HG02970 (cell line): ENCODE measurements around the gene LRRC8C.

Experiments used
- ATAC-seq: cut with Tn5 transposase; IDR thresholded peaks from one replicate; pipeline ENCODE4 v1.9.1; 2021; ENCODE audit warnings: mild to moderate bottlenecking, moderate library complexity, moderate number of reproducible peaks; ENCODE audit not compliant: unreplicated experiment, low FRiP score

Gene LRRC8C

GRCh38 chr1:89759036-89759435, 126.1 kb downstream of the LRRC8C start:
- no peak for ATAC-seq

DNA sequence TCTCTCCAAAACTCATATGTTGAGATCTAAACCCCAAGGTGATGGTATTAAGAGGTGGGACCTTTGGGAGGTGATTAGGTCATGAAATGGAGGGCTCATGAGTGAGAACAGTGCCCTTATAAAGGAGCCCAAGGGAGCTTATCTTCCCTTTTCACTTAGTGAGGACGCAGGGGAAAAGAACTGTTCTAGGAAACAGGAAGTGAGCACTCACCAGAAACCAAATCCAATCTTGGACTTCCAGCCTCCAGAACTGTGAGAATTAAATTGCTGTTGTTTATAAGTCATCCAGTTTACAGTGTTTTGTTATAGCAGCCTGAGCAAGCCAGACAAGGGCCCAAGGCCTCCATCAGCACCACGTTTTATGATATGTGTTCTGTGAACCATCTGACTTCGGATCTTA, 127.6 kb downstream of the LRRC8C start:
- no peak for ATAC-seq

DNA sequence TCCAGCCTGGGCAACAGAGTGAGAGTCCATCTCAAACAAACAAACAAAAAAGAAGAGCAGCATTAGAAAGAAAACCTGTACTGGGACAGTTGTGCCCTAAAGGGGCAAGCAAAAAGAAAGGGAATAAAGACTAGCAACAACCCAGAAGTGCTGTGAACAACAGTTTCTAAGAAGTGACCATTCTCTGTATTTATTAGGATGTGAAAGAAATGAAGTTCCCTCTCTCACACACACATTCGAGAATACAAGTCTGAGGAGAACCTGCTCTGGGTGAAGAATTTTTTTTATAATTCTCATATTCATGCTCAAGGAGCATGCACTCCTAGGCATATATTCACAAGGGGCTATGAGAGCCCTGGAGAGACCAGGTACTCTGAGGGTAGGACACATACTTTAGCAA, 128.4 kb downstream of the LRRC8C start:
- no peak for ATAC-seq

GRCh38 chr1:89761901-89762300, 129.0 kb downstream of the LRRC8C start:
- ATAC-seq = no peak

DNA sequence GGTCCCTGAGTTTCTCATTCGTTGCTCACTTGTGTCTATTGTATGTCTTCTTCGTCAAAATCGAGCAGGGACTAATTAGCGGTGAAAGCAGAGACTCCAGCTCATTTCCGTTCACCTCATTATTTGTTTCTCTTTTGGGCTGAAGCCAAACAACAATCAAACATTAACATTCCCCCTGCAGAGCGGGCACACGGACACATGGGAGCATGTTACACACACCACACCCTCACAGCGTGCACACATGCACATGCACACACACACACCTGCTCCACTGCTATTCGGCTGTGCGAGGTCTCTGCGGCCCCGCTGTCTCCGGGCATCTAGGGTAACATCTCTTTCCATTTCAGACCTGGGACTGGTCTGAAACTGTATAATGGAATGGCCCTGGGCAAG, 129.5 kb downstream of the LRRC8C start:
- ATAC-seq = no peak

DNA sequence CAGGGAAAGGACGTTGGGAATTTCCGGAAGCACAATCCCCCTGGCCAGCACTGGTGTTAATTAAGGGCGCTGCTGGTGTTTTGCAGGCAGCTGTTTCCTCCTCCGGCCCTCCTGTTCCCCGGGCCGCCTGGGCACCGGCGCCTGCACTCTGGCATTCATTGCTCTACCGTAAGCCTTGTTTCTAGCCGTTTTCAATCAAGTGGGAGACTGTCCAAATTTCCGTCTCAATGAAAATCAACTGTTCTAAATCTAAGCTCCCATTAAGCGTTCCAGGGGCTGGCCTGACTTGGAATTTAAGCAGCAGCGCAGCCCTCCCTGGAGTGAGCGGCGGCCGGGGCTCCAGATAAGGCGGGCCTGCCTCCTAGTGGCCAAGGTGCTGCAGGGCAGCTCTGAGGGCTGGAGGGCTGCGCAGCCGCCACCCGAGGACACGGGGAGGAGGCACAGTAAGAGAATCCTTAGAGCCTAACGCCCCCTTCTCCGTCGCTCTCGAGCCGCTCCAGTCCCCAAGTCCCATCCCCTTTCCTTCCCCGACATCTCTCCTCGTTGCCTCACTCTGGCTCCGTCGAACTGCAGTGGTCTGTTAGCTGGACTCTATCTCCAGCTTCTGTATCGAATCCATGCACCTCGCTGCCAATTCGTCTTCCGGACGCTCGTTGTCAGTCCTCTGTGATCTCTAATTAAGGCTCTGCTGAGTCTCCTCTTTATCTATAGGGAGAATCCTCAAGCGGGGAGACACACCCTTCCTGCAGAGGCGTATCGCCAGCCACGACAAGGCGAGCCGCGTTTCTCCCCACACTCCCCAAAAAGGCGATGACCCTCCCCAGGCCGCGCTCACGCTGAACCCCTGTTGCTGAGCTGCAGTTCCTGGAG, 130.1 kb downstream of the LRRC8C start:
- ATAC-seq = no peak

DNA sequence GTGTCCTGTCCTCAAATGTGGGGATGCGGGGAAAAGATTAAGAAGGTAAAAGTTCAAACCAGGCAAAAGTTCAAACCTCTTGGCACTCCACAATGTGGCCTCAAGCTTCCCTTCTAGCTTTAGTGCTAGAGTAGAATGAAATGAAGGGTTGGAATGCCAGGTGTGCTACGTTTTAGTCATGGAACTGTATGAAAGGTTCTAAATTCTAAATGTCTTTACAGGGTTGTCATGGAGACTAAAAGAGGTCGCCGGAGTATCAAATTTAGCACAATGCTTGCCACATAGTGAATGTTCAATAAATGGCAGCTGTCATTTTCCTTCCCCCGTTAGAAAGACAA, 130.7 kb downstream of the LRRC8C start:
- ATAC-seq = no peak

DNA sequence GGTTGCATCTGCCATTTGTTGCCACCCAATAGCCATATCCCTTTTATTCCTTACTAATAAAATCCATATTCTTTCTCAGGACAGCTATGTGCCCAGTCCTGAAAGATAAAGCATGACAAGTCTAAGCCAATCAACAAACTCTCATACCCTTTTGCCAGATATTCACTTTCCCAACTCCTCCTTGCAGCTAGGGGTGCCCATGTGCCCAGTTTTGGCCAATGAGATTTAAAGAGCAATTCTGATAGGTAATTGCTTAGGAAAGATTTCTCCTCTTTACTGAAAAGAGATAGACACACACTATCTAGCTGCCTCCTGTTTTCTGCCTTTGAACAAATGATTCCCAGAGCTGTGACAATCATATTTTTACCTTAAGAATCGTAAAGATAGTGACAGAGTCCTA, 132.9 kb downstream of the LRRC8C start:
- ATAC-seq = no peak

DNA sequence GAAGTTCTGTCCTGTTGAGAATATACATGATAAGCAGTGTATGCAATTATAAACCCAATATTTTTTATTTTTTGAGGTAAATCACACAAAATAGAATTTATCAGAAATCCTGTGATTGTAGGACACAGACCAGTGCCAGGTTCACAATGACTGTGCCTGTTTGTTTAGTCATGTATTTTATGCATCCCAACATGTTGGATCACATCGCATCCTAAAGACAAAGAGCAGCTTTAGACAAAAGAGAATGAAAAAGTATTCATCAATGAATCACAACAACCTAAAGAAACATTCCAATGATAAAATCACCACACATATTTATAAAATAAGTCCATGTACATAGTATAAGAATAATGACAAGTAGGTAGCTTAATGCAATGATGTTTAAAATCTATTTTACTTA, 134.7 kb downstream of the LRRC8C start:
- ATAC-seq = no peak
